HS-5 (cell line): ENCODE results near the gene NYAP2.

Experiments used
- DNase-seq: peaks from one replicate; pipeline ENCODE4 v3.0.0-alpha.2; 2012; ENCODE audit warnings: low read depth

The NYAP2 gene

DNA sequence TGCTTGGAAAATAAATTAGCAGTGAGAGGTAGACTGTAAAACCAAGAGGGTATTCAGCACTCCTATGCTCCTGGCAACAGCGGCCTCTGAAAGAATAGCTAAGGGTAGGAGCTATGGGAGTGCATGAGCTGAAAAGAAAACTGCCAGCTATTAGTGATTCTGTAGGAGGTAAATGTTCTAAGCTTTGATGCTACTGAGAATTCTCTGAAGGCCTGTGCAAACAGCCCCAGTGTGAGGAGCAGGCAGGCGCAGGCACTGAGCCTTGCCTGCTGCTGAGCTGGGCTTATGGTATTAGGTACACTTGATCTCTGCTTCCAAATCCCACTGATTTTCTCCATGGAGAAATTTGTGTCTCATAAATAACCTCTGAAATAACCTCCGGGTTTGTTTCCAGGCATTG, 86.7 kb downstream of the NYAP2 start:
- DNase-seq: no peak

DNA sequence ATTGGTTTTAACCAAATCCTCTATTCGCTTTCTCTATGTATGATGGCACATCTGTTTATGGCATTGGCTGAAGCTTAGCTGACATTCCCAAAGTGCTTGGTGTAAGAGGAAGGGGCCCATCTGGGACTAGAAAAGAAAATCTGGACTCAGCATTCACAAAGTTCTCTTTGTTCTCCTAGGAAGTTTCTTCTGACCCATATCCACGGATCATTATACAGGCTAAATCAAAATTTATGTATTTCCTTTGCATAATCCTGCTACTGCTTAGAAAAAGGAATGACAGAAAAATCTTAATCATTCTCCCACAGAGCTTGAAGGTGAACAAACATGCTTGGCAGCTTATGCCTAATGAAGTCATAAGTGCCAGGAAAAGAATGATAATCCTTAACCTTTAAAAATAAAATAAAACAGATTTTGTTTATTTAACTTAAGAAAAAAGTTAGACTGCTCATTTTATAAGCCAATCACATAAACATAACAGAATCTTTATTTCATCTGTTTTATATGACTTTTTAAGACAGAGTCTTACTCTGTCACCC, 88.4 kb downstream of the NYAP2 start:
- no peak for DNase-seq

DNA sequence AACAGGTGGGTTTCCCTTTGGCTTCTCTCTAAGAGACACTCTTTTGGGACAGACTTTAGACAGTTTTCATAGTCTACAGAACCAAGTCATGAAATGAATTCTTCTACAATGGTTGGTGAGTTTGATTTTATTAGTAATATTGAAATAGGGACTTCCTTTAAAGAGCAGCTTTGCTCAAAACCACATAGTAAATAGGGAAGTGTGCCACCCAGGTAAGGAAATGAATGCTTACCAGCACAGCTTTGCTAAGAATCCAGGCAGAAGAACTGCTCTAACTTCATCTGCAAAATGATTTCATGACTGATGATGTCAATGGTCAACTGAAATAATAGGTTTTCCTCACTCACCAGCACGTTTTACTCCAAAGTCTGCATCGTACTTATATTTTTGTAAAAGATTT, 89.2 kb downstream of the NYAP2 start:
- no peak for DNase-seq

DNA sequence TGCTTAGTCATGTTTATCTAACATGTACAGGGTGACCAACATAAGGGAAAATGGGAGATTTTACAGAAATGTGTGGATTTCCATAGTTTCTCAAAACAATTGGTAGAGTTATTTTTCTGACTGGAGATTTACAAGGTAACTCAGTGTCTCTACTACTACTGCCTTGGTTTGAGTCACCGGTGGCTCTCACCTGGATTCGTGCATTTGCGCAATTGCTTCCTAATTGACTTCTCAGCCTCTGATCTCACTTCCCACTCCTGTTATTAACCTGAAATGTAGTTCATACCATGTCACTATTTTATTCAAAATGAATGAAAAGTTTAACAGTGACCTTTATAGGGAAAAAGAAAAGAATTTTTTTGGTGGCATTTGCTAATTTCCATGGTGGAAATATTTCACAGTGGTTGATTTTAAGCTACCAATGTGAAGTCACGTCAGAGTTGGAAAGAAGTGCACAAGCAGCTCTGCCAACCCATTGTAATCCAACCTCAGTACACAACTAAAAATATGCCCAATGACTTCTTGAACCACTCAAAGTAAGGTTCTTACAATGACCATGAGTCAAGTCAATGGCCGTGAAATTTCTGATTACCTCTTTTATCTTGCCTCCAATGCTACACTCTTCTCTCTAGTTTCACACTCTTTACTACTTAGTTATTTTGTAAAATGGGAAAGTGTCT, 94.0 kb downstream of the NYAP2 start:
- no peak for DNase-seq

DNA sequence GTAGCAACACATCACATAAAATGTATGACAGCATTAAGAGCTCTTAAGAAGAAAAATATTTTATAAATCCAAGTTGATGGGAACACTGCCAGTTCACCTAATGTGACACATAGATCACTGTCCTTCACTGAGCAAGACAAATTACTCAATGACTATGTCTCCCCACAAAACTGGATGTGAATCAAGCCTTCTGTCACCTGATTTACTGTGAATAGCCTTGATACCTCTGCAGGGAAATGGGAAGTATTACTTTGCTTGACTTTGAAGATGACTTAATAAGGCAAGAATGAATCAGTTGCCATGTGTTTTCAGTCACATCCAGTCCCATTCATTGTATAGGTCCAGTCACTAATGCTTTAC, 94.6 kb downstream of the NYAP2 start:
- DNase-seq: peak; percentile 20

DNA sequence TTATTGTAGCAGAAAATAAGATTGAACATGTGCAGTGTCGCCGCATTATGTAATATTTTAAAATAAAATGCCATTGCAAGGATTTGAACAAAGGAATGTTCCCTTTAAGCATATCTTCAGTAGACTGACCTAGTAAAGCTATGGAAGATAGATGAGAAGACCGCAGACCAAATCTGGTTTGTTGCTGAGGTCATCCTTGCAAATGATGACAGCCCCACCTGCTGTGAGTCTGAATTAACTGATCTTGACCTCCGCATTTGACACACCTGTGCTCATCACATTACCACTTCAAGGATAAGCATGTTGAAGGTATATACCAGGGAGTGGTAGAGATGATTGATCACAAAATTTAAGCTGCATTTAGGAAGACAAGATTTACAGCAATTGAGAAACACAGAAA, 96.2 kb downstream of the NYAP2 start:
- no peak for DNase-seq

DNA sequence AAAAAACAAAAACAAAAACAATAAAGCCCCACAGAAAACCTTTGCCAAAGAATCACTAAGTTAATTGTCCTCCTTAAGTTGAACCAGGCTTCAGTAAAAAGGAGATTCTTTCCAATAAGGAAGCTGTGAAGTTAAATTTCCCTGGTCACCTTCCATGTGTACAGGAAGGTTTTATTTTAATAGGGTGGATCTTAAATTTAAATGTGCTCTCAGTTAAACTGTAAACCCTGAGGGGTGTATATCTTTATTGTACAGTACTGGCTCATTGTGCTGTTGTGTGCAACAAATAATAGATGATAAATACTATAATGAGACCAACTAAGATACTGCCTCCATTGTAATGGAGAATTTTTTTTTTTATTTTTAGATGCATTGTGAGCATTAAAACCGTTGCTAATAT, 97.1 kb downstream of the NYAP2 start:
- no peak for DNase-seq

DNA sequence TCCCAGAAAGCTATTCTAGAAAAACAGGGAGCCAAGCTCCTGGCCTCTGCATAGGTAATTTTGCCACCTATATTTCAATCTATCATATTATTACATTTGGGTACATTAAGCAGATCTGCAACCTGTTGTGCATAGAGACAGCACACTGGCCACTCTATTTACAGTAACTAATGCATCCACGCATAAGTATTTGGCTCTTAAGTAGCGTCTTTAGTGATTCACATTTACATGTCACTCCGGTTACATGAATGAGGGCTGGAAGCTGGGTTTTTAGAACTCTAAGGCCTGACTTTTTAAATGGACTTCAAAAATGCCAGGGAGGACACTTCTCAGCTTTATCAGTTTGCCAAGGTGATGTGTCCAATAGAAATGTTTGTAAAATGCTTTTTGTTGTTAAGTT, 97.7 kb downstream of the NYAP2 start:
- DNase-seq: no peak

DNA sequence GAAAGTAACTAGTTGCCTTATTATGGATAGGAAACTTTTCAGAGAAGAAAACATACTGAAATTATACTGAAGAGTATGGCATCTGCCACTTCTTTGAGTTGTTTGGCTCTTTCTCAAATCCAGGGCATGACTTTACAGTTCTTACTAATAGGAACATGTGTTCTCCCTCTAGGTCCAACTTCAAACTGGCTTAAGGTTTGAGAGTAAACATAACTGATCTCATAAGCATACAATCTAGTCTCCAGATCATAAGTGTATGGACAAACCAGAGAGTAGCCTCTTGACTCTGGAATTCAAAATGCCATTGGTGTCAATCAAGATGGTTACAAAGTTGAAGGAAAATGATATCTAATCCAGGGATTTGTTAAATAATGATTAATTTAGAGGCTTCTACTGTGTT, 101.5 kb downstream of the NYAP2 start:
- DNase-seq: no peak

DNA sequence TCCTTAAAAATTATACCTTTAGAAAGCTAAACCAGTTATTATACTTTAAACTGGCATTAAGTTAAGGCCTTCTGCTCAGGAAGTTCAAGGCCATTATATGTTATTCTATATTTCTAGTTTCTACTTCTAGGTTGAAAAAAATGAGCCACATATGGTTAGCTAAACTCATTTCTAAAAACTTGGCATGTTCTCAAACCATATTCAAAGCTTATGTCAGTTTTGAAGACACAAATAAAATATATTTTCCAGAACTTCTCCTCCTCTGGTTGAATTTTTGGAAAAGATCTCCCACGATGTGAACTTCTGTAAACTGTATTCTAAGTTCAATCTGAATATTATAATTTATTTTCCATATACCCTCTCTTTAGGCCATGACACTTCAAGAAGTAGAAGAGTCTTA, 103.5 kb downstream of the NYAP2 start:
- no peak for DNase-seq

DNA sequence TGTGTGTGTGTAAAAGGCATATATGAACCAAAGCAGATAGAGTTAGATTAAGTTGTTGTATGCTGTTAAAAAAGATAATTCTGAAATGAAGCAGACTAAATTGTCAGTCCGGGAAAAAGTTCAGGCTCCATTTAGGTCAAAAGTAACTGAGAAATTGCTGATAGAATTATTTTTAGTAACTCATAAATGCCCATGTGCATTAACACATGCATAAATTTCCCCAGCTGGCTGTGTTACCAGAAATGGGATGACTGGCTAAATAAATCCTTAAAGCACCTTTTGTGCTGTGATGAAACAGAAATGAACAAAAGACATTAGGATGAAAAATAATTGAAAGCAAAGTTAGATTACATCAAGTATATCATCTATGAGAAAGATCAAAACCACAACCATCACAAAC, 111.3 kb downstream of the NYAP2 start:
- DNase-seq: no peak

DNA sequence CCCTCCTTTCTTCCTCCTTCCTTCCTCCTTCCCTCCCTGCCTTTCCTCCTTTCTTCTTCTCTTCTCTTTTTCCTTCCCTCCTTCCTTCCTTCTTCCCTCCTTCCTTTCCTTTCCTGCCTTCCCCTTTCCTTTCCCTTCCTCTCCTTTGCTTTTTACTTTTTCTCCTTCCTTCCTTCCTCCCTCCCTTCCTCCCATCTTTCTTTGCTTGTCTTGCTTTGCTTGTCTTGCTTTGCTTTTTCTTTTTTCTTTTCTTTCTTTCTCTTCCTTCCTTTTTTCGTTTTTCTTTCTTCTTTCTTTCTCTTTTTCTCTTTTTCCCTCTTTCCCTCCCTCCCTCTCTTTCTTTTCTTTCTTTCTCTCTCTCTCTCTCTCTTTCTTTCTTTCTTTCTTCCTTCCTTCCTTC, 113.0 kb downstream of the NYAP2 start:
- DNase-seq: no peak

DNA sequence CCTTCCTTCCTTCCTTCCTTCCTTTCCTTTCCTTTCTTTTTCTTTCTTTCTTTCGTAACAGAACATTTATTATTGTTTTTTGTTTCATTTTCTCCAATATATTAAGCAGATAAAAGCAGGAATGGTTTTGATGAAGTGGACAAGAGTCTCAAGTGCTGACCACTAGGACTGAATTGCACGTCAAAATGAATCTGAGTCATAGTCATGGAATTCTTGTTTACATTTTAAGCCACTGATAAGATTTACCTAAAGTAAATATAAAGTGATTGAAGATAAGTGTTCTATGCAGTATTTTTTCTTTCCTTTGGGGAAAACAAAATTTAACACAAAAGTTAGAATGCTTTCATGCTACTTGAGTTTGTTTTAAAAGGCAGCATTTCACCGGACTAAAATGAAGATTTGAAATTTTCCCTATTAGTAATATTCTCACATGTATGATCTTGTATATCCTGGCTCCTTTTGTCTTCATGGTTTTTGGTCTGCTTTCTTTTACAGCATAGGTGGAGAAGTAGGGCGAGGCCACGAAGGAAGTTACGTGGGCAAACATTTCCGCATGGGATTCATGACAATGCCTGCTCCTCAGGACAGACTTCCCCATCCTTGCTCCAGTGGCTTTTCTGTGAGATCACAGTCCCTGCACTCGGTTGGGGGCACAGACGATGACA, 113.5 kb downstream of the NYAP2 start:
- DNase-seq: peak; percentile 42

DNA sequence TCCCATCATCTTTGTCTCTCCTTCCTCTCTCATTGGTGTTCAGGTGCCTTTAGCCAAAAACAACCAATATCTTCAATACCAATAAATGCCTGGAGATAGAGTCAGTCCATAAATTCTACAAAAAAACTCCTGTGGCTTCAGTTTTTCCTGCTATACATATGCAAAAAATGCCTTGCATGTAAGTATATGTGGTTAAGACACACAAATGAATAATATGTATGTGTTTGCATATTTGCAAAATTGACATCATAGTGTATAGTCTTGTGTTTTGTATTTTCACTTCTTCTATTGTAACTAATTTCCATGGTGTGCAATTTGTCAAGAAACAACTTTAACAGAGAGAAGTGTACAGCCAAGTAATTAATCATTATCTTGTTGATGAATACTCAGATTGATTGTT, 115.5 kb downstream of the NYAP2 start:
- no peak for DNase-seq

DNA sequence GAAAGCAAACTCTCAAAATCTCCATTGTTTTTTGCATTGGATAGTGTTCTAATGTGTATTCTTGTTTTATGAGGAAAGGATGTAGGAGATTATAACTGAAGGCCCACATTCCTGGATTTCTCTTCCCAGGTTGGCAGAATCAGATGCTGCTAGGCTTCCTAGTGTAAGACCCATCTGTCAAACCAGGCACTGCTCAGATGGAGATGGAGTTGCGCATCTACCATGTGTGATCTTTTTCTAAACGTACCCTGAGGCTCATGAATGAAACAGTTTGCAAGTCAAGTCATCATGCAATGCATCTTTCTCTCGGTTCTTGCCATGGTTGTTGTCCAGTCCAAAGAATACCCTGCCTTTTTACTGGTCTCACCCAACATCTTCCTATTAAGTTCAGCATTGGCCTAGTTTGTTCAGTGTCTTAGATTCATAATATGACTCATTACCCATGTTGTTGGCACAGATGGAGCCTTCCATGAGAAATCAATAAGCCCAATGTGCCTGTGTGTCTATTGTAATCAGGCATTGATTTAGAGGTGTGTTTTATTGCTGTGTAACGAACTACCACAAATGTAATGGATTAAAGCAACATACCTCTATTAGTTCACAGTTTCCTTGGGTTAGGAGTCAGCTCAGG, 127.4 kb downstream of the NYAP2 start:
- no peak for DNase-seq

DNA sequence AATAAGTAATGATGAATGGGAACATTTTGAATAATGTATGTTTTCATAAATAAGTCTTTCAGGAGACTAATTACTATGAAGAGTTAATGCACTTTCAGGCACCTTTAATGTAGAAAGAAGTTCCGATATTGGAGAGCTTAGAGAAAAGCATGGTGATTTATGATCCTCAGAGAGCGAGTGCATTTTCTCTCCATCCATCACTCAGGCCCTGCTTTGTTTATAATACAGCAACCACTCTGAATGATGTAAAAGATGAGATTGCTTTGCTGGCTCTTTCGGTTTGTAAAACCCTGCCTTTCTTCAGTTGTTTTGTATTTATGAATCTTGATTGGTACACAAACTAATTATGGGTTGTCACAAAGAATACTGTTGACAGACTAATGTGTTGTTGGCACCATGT, 132.0 kb downstream of the NYAP2 start:
- no peak for DNase-seq

DNA sequence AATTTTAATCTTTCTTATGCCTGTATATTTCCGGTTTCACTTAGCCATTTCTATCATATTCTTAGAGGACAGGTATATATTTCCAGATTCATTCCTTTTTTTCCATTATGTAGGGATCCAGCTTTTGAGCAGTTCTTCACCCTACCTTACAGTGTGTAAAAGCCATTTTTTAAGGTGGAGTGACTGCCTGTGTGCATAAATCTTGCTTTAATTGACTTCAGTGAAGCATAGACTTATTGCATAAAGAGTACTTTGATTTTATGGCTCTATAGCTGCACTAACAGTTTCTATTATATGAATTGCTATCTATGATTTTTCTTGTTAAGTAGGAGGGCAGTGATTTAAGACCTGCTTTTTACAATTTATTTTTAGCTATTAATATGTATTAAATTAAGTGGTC, 132.6 kb downstream of the NYAP2 start:
- DNase-seq: no peak

DNA sequence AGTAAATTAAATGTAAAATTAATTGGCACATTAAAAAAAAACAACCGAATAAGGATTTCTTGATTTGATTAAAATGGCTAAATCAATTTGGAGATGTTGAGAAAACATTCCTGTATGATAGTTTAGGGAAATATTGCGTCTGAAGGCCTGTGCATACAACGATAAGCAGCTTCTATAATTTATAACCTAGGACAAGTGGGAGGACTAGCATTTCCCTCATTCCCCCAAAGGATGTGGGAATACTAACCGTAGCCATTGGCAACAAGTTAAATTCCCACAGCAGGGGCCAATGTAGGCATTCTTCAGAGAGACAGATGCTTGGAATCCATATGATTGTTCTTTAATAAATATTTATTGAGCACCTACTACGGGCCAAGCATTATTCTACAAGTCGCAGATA, 134.5 kb downstream of the NYAP2 start:
- DNase-seq: no peak

DNA sequence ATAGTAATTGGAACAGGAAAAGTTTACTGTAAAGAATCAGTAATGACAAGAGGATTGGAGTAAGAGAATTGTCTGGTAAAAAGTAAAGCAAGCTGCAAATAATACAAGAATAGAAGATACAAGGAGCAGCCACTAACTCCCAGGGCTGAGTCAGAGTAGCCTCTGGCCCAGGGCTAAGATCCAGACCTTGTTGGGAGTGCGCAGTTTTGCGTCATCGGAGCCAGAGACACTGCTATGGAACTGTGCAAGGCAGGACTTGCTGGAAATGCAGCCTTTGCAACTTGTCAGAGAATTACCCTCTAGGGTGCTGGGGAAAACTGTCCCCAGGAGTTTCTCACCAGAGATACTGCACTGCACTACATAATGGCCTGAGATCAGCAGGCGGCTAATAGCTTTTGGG, 135.2 kb downstream of the NYAP2 start:
- no peak for DNase-seq

DNA sequence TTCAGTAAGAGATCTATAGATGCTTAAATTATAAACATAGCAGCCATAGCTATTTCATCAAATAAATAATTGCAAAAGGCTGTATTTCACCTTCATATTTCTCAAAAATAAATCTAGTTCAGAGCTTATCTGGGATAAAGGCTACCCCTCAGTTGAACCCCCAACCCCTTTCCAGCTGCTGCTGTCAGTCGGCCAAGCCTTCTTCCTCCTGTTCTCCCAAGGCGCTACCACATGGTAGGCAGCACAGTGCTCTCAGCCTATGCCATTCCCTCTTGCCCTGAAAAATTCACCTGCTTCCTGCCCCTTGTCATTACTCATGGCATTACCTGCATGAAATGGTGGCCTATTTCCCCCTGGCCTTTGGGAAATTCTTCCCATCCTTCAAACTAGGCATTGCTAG, 136.5 kb downstream of the NYAP2 start:
- no peak for DNase-seq

DNA sequence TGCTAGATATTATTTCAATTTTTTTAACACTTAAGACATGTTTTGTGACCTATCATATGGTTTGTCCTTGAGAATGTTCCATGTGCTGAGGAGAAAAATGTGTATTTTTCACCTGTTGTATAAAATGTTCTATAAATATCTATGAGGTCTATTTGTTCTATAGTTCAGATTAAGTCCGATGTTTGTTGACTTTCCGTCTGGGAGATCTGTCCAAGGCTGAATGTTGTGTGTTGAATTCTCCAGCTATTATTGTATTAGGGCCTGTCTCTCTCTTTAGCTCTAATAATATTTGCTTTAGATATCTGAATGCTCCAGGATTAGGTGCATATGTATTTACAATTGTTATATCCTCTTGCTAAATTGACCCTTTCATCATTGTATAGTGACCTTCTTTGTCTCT, 144.1 kb downstream of the NYAP2 start:
- DNase-seq: no peak

DNA sequence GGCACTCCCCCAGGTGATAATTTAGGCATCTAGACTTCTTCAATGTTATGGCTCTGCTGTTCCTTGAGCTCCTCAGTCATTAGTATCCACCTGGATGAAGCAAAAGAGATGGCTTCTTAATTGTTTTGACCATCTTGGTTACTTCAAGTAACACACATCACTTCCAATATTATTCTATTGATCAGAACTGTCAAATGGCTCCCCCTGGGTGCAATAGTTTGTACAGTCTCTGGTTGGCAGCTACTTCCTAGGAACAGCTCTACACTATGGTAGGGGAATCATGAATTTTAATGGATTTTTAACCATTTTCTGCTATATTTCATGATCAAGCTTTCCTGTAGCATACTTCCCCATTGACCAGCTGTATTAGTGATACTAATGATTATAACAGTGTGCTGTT, 157.0 kb downstream of the NYAP2 start:
- no peak for DNase-seq

DNA sequence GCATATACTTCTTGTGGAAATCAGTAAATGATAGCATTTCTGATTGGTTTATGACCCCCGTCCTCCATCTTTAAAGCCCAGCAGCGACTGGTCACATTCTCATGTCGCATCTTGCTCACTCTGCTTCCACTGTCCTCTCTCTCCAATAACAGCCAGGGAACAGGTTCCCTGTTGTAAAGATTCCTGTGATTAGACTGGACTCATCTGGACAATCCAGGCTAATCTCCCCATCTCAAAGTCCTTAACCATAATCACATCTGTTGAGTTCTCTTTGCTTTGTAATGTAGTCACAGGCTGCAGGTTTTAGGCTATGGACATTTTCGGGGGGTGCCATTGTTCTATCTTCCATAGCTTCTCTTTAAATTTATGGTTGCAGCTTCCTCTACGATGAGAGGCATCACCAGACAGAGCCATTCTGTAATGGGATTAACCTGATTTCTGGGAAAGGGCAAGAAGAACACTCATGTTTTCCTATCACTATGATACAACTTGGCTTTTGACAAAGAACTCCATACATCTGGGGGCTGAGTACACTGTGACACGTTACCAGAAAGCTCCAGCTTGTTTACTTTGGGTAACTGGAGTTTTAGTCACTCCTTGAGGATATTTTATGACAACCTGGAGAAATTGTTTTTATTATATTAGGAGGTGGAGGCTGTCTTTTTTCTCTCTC, 159.0 kb downstream of the NYAP2 start:
- DNase-seq: no peak
